K562 (cell line): Measurements from ENCODE around the gene EPHA10. TPM values are rescaled to one million over a fixed set of nuclear protein-coding genes. Genes with fewer than 3 reads are reported as not detected.

ENCODE experiments used
- ARID2 ChIP-seq: fragments of 450-650 bp; IDR thresholded peaks from 2 replicates; pipeline ENCODE4 v1.6.1; 2017; ENCODE audit warnings: antibody characterized with exemption, mild to moderate bottlenecking
- CREB3L1 ChIP-seq: fragments of 450-650 bp; IDR thresholded peaks from 2 replicates; pipeline ENCODE4 v1.6.1; 2014; ENCODE audit warnings: low read depth, mild to moderate bottlenecking, moderate library complexity, borderline replicate concordance
- E2F6 ChIP-seq, 2 experiments: IDR thresholded peaks; 2 replicates each; pipeline ENCODE4 v1.6.1; 2011; ENCODE audit warnings: borderline replicate concordance in 1 of 2, control low read depth in 1 of 2, low read depth in 1 of 2, low read length in 1 of 2, mild to moderate bottlenecking in 1 of 2, mixed read lengths in 1 of 2, moderate library complexity in 1 of 2; ENCODE audit not compliant: insufficient read depth in 1 of 2, insufficient read length in 1 of 2, poor library complexity in 1 of 2, severe bottlenecking in 1 of 2; ENCODE audit errors: extremely low read depth in 1 of 2
- ERF ChIP-seq: fragments of 450-650 bp; formaldehyde crosslinking; IDR thresholded peaks from 2 replicates; pipeline ENCODE4 v1.4.0; 2020; ENCODE audit warnings: mild to moderate bottlenecking, mixed read lengths
- HCFC1 ChIP-seq: IDR thresholded peaks from 2 replicates; pipeline ENCODE4 v1.6.1; 2012; ENCODE audit warnings: low read depth, low read length, improper control_type of control experiment
- KDM2B ChIP-seq: fragments of 250-450 bp; sonication (Bioruptor Pico); IDR thresholded peaks from 2 replicates; pipeline ENCODE4 v1.8.0; 2021; ENCODE audit warnings: mild to moderate bottlenecking, moderate library complexity
- MAFF ChIP-seq: IDR thresholded peaks from 2 replicates; pipeline ENCODE4 v1.6.1; 2012; ENCODE audit warnings: low read length, improper control_type of control experiment
- NCOR1 ChIP-seq: fragments of 450-650 bp; IDR thresholded peaks from 2 replicates; pipeline ENCODE4 v1.6.1; 2016; ENCODE audit warnings: mild to moderate bottlenecking, moderate library complexity
- NFYB ChIP-seq: IDR thresholded peaks from 2 replicates; pipeline ENCODE4 v1.6.1; 2011; ENCODE audit warnings: mild to moderate bottlenecking, moderate library complexity; ENCODE audit not compliant: insufficient read length; ENCODE audit errors: extremely low read depth
- PCBP2 ChIP-seq: fragments of 200-400 bp; formaldehyde crosslinking; IDR thresholded peaks from 2 replicates; pipeline ENCODE4 v1.6.1; 2018; ENCODE audit warnings: low read length, low read depth, mild to moderate bottlenecking, moderate library complexity; ENCODE audit not compliant: poor library complexity, severe bottlenecking
- PHB2 ChIP-seq: fragments of 450-650 bp; IDR thresholded peaks from 2 replicates; pipeline ENCODE4 v1.6.1; 2017; ENCODE audit warnings: low read depth
- POLR2B ChIP-seq: fragments of 450-650 bp; IDR thresholded peaks from 2 replicates; pipeline ENCODE4 v1.6.1; 2018; ENCODE audit warnings: low read depth; ENCODE audit not compliant: partially characterized antibody
- POLR3G ChIP-seq: IDR thresholded peaks from 2 replicates; pipeline ENCODE4 v1.6.1; 2011; ENCODE audit not compliant: insufficient read length, insufficient replicate concordance; ENCODE audit errors: extremely low read depth
- SMARCE1 ChIP-seq: fragments of 450-650 bp; IDR thresholded peaks from 2 replicates; pipeline ENCODE4 v1.7.1; 2016; ENCODE audit warnings: mild to moderate bottlenecking
- TCFL5 ChIP-seq: fragments of 250-450 bp; sonication (Bioruptor Pico); conservative IDR thresholded peaks from 2 replicates; pipeline ENCODE4 v1.6.1; 2021; ENCODE audit warnings: mild to moderate bottlenecking, moderate library complexity, matching md5 sums
- U2AF1 ChIP-seq: fragments of 200-400 bp; formaldehyde crosslinking; optimal IDR thresholded peaks from 2 replicates; pipeline ENCODE3; 2017; ENCODE audit warnings: mild to moderate bottlenecking, low read depth, low read length, moderate library complexity
- VEZF1 ChIP-seq: fragments of 200-800 bp; sonication (Bioruptor generic); IDR thresholded peaks from 2 replicates; pipeline ENCODE4 v1.6.1; 2017; ENCODE audit warnings: missing genetic modification characterization, missing compliant biosample characterization
- XRCC5 ChIP-seq: fragments of 200-400 bp; formaldehyde crosslinking; IDR thresholded peaks from 2 replicates; pipeline ENCODE4 v1.6.1; 2017; ENCODE audit warnings: low read depth, mild to moderate bottlenecking, low read length
- ZBTB17 ChIP-seq: fragments of 450-650 bp; formaldehyde crosslinking; IDR thresholded peaks from 2 replicates; pipeline ENCODE4 v1.4.0; 2020; ENCODE audit warnings: mild to moderate bottlenecking
- ZNF140 ChIP-seq: fragments of 250-450 bp; sonication (Bioruptor Pico); IDR thresholded peaks from 2 replicates; pipeline ENCODE4 v1.8.0; 2021; ENCODE audit warnings: moderate library complexity, mild to moderate bottlenecking, inconsistent platforms
- ZNF277 ChIP-seq: fragments of 250-450 bp; sonication (Bioruptor Pico); IDR thresholded peaks from 2 replicates; pipeline ENCODE4 v1.8.0; 2022; ENCODE audit warnings: inconsistent platforms, mild to moderate bottlenecking, moderate library complexity, borderline replicate concordance
- ZNF589 ChIP-seq: fragments of 200-800 bp; sonication (Bioruptor generic); IDR thresholded peaks from 2 replicates; pipeline ENCODE4 v1.6.1; 2016; ENCODE audit warnings: low read depth, missing genetic modification characterization, missing compliant biosample characterization
- ZNF79 ChIP-seq: fragments of 250-450 bp; sonication (Bioruptor Pico); IDR thresholded peaks from 2 replicates; pipeline ENCODE4 v1.4.0; 2020; ENCODE audit warnings: low read depth, mild to moderate bottlenecking, moderate library complexity
- polyA plus RNA-seq, 8 experiments: library from polyadenylated mRNA; depleted of rRNA in 4 of 8; stranded (reverse) in 5 of 8; unstranded in 3 of 8; fragments of >200 nt; fragmentation: Nextera tagmentation in 2 of 8; fragmentation: Illumina TruSeq in 1 of 8; extraction: Ambion mirVana in 2 of 8; extraction: Trizol in 1 of 8; gene quantifications; 2 replicates each; pipeline versions ENCODE4 v1.2.1 to v1.2.3, GENCODE V29; 2011 to 2014; ENCODE audit warnings: inconsistent platforms in 1 of 8, missing spikeins in 1 of 8
- total RNA-seq, 7 experiments: library from RNA; depleted of rRNA in 6 of 7; stranded (reverse); fragments of >200 nt in 6 of 7; fragmentation: Illumina TruSeq in 2 of 7; extraction: Trizol in 2 of 7; gene quantifications; 2 replicates each; pipeline versions ENCODE4 v1.2.1 to v1.2.3, GENCODE V29; 2011 to 2021; ENCODE audit warnings: low replicate concordance in 1 of 7

Gene EPHA10
- total and polyA plus RNA-seq, 9 of the 15 experiments (the other 6 are each of a cell fraction or from before 2014, with no cell fraction given): 0.03 TPM; not detected in 8

GRCh38 chr1:37691497-37692077 is 73.3 kb downstream of the EPHA10 start (continued):
- TF ChIP-seq SMARCE1 (no peak), XRCC5 (no peak), ZNF140 (CRISPR knock-in tag) (no peak), U2AF1 (no peak), TCFL5 (no peak), MAFF (no peak), PHB2 (no peak), PCBP2 (no peak), ZNF79 (CRISPR knock-in tag) (no peak), NCOR1 (no peak), ERF (CRISPR knock-in tag) (peak; percentile 88; the same call in 1 of the 2 replicates), ARID2 (no peak), POLR3G (no peak), NFYB (no peak), ZBTB17 (CRISPR knock-in tag) (no peak; the same call in 1 of the 2 replicates), KDM2B (no peak), HCFC1 (no peak), VEZF1 (no peak; the same call in 1 of the 2 replicates), ZNF277 (no peak; the same call in 1 of the 2 replicates), POLR2B (no peak), ZNF589 (CRISPR knock-in tag) (no peak), CREB3L1 (no peak), E2F6 (IDR thresholded peaks at IDR 0.05; ENCODE audit: borderline replicate concordance in 1 of 2, extremely low read depth in 1 of 2, insufficient read depth in 1 of 2, insufficient read length in 1 of 2, low read depth in 1 of 2, low read length in 1 of 2, poor library complexity in 1 of 2, severe bottlenecking in 1 of 2) (peak; percentile 83 to 96)
